ENCODE results near the gene SFPQ.
"Not testable (repeated sequence)": the region's sequence is repeated elsewhere in the genome, so short reads cannot be mapped to it uniquely, and the experiment has no call there.

The SFPQ gene

GRCh38 chr1:35188578-35189392 lies 4.2 kb downstream of the SFPQ start:
- no peak for DNase-seq (ENCODE audit: low spot score)

GRCh38 chr1:35187816-35188342 lies 5.1 kb downstream of the SFPQ start:
- DNase-seq (ENCODE audit: low spot score): no peak

- DNase-seq (ENCODE audit: low spot score): no peak
Observed at GRCh38 chr1:35186239-35186638, 6.7 kb downstream of the SFPQ start.

GRCh38 chr1:35185200-35185599 lies 7.7 kb downstream of the SFPQ start:
- DNase-seq (ENCODE audit: low spot score): no peak

- DNase-seq (ENCODE audit: low spot score): no peak
Observed at GRCh38 chr1:35184495-35185199, 8.3 kb downstream of the SFPQ start.

- DNase-seq (ENCODE audit: low spot score): no peak
Observed at GRCh38 chr1:35181790-35182455, 11.0 kb downstream of the SFPQ start.

GRCh38 chr1:35180776-35181374 lies 12.1 kb downstream of the SFPQ start:
- peak; percentile 14 for DNase-seq (ENCODE audit: low spot score)

GRCh38 chr1:35179908-35180307 lies 13.0 kb downstream of the SFPQ start:
- no peak for DNase-seq (ENCODE audit: low spot score)

GRCh38 chr1:35178874-35179380 lies 14.0 kb downstream of the SFPQ start:
- DNase-seq (ENCODE audit: low spot score): no peak

- no peak for DNase-seq (ENCODE audit: low spot score)
Observed at GRCh38 chr1:35178295-35178695, 14.7 kb downstream of the SFPQ start.

- DNase-seq (ENCODE audit: low spot score): no peak
Observed at GRCh38 chr1:35177237-35177786, 15.6 kb downstream of the SFPQ start.

GRCh38 chr1:35175602-35176001 lies 17.3 kb downstream of the SFPQ start:
- no peak for DNase-seq (ENCODE audit: low spot score)

GRCh38 chr1:35175098-35175576 lies 17.8 kb downstream of the SFPQ start:
- DNase-seq (ENCODE audit: low spot score): no peak

- no peak for DNase-seq (ENCODE audit: low spot score)
Observed at GRCh38 chr1:35173909-35174540, 18.9 kb downstream of the SFPQ start.

- DNase-seq (ENCODE audit: low spot score): no peak
Observed at GRCh38 chr1:35173491-35173890, 19.5 kb downstream of the SFPQ start.

GRCh38 chr1:35172022-35172421 lies 20.9 kb downstream of the SFPQ start:
- no peak for DNase-seq (ENCODE audit: low spot score)

- DNase-seq (ENCODE audit: low spot score): no peak
Observed at GRCh38 chr1:35171579-35171978, 21.4 kb downstream of the SFPQ start.

GRCh38 chr1:35164893-35165292 lies 28.1 kb downstream of the SFPQ start:
- no peak for DNase-seq (ENCODE audit: low spot score)

- DNase-seq (ENCODE audit: low spot score): no peak
Observed at GRCh38 chr1:35151220-35151619, 41.7 kb downstream of the SFPQ start.

- DNase-seq (ENCODE audit: low spot score): not testable (repeated sequence)
Observed at GRCh38 chr1:35145892-35146549, 46.9 kb downstream of the SFPQ start.
